ENCODE results near the gene PDE6D.

PDE6D gene

DNA sequence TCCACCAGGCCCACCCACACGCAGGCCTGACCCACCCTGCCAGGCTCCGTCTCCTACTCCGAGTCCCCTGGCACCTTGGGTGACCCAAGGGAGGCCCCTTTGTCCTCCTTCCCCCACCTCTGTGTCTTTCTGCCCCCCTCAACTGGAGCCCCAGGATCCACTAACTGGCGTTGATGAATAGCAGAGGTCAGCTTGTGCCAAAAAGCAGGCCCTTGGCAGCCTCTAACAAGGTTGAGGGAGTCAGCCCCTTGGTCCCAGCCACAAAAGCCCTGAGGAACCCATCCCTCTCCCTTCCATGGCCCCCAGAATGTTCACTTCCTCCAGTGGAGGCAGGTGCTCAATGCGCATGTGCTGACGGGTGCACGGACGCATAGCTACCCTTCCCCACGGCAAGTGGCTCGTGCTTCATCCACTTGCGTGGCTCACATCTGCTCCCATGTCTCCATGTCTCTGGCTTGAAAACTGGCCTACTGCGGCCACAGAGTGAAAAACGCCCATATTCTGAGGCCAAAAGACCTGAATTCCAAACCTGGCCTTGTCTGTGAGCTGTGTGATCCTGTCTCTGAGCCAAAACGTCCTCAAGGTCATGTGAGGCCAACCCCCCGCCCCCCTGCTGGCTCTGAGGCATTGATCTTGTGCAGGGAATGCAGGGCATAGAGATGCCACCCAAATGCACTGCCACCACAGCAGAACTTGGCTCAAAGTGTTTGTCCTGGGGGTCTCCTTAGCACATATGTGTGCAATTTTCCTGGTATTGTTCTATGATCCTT, 91.8 kb downstream of the PDE6D start:
- no peak for ATAC-seq
- TF ChIP-seq, protein P1, sequence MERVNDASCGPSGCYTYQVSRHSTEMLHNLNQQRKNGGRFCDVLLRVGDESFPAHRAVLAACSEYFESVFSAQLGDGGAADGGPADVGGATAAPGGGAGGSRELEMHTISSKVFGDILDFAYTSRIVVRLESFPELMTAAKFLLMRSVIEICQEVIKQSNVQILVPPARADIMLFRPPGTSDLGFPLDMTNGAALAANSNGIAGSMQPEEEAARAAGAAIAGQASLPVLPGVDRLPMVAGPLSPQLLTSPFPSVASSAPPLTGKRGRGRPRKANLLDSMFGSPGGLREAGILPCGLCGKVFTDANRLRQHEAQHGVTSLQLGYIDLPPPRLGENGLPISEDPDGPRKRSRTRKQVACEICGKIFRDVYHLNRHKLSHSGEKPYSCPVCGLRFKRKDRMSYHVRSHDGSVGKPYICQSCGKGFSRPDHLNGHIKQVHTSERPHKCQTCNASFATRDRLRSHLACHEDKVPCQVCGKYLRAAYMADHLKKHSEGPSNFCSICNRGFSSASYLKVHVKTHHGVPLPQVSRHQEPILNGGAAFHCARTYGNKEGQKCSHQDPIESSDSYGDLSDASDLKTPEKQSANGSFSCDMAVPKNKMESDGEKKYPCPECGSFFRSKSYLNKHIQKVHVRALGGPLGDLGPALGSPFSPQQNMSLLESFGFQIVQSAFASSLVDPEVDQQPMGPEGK (CRISPR knock-in tag; IDR thresholded peaks at IDR 0.05; ENCODE audit: borderline replicate concordance): no peak
- TF ChIP-seq ZNF565 (CRISPR knock-in tag; conservative IDR thresholded peaks at IDR 0.05; ENCODE audit: low read depth) (no peak), ZNF8 (CRISPR knock-in tag; IDR thresholded peaks at IDR 0.05) (no peak), ZNF70 (CRISPR knock-in tag; IDR thresholded peaks at IDR 0.05) (no peak)

DNA sequence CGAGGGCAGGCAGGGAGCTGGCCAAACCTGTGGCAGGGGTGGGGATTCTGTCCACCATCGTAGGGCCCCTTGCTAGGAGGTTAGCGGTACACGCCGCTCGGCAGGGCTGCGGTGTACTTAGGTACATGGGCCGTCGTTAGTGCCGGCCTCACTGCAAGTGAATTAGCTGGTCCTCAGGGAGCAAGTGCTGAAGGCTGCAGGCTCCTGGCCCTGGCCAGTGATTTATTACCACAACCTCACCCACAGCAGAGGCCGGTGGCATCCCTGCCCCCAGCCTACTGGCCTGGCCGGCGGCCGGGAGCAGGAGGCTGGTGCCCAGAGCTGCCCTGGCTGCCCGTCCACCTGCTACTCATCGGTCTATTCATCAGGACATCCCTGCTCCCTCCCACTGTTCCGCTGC, 92.4 kb downstream of the PDE6D start:
- TF ChIP-seq CSDC2 (CRISPR knock-in tag; IDR thresholded peaks at IDR 0.05): no peak
- no peak for ATAC-seq

DNA sequence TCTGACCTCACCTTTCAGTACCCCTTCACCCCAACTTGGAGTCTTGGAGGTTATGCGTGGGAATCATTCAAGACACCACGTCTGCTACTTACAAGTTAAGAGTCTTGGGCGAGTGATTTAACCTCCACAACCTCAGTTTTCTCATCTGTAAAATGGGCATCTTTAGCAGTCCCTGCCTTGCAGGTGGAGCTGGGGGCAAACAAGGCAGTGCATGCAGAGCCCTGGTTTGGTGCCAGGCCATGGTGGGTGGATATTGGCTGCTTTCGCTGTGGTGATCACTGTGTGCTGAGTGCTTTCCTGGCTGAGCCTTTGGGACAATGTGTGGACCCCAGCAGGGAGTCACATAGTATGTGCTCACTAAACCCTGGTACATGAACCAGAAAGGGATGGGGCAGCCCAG, 93.1 kb downstream of the PDE6D start:
- TF ChIP-seq ARNTL (CRISPR knock-in tag; IDR thresholded peaks at IDR 0.05; ENCODE audit: borderline replicate concordance, low read depth) (no peak), BACH2 (CRISPR knock-in tag; IDR thresholded peaks at IDR 0.05; ENCODE audit: borderline replicate concordance) (no peak), ZNF8 (CRISPR knock-in tag; IDR thresholded peaks at IDR 0.05) (no peak), TOX (CRISPR knock-in tag; IDR thresholded peaks at IDR 0.05; ENCODE audit: borderline replicate concordance) (no peak), OSR1 (CRISPR knock-in tag; IDR thresholded peaks at IDR 0.05) (no peak)
- TF ChIP-seq, protein P2, sequence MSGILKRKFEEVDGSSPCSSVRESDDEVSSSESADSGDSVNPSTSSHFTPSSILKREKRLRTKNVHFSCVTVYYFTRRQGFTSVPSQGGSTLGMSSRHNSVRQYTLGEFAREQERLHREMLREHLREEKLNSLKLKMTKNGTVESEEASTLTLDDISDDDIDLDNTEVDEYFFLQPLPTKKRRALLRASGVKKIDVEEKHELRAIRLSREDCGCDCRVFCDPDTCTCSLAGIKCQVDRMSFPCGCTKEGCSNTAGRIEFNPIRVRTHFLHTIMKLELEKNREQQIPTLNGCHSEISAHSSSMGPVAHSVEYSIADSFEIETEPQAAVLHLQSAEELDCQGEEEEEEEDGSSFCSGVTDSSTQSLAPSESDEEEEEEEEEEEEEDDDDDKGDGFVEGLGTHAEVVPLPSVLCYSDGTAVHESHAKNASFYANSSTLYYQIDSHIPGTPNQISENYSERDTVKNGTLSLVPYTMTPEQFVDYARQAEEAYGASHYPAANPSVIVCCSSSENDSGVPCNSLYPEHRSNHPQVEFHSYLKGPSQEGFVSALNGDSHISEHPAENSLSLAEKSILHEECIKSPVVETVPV (CRISPR knock-in tag; IDR thresholded peaks at IDR 0.05): no peak
- TF ChIP-seq, protein P3, sequence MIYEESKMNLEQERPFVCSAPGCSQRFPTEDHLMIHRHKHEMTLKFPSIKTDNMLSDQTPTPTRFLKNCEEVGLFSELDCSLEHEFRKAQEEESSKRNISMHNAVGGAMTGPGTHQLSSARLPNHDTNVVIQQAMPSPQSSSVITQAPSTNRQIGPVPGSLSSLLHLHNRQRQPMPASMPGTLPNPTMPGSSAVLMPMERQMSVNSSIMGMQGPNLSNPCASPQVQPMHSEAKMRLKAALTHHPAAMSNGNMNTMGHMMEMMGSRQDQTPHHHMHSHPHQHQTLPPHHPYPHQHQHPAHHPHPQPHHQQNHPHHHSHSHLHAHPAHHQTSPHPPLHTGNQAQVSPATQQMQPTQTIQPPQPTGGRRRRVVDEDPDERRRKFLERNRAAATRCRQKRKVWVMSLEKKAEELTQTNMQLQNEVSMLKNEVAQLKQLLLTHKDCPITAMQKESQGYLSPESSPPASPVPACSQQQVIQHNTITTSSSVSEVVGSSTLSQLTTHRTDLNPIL (CRISPR knock-in tag; IDR thresholded peaks at IDR 0.05; ENCODE audit: low read depth): no peak
- TF ChIP-seq, protein P1 (CRISPR knock-in tag; IDR thresholded peaks at IDR 0.05; ENCODE audit: borderline replicate concordance): no peak
- TF ChIP-seq, protein P4, sequence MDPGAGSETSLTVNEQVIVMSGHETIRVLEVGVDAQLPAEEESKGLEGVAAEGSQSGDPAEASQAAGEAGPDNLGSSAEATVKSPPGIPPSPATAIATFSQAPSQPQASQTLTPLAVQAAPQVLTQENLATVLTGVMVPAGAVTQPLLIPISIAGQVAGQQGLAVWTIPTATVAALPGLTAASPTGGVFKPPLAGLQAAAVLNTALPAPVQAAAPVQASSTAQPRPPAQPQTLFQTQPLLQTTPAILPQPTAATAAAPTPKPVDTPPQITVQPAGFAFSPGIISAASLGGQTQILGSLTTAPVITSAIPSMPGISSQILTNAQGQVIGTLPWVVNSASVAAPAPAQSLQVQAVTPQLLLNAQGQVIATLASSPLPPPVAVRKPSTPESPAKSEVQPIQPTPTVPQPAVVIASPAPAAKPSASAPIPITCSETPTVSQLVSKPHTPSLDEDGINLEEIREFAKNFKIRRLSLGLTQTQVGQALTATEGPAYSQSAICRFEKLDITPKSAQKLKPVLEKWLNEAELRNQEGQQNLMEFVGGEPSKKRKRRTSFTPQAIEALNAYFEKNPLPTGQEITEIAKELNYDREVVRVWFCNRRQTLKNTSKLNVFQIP (CRISPR knock-in tag; IDR thresholded peaks at IDR 0.05; ENCODE audit: borderline replicate concordance, low read depth): no peak
- no peak for ATAC-seq

DNA sequence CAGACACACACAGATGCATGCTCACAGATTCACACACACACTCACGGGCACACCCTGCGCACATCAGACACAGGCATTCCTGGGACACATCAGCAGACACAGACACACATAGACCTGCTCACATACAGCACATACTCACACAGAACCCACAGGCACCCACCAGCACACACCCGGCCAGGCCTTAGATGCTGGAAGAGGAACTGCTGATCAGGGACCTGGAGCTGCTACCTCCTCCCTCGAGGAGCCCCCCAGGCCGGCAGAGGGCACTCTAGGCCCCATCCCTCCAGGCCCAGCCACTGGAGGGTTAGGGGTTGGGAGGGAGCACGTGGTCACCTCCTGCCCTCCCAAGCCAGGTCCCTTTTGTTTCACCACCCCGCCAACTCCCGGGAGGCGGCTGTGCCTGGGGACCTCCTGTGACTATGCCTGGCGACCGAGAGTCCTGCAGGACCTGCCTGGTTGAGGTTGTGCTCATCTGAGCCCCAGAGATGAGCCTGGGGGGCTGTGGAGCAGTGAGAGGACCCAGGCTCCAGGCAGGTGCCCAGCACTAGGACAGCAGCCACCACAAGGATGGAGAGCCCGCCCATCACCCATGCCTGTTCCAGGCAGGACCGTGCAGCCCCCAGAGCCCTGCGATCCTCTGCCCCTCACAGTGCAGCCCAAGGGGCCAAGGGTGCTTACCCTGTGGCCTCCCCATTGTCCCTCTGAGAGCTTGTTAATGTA, 93.8 kb downstream of the PDE6D start:
- ATAC-seq: peak; percentile 89
- TF ChIP-seq RARB (CRISPR knock-in tag; IDR thresholded peaks at IDR 0.05): no peak
- no peak for TF ChIP-seq ESRRG (CRISPR knock-in tag; IDR thresholded peaks at IDR 0.05)
- TF ChIP-seq ZFP3 (CRISPR knock-in tag; IDR thresholded peaks at IDR 0.05): no peak
- TF ChIP-seq, protein P2 (CRISPR knock-in tag; IDR thresholded peaks at IDR 0.05): no peak
- no peak for TF ChIP-seq TOX (CRISPR knock-in tag; IDR thresholded peaks at IDR 0.05; ENCODE audit: borderline replicate concordance)
- no peak for TF ChIP-seq ZNF565 (CRISPR knock-in tag; conservative IDR thresholded peaks at IDR 0.05; ENCODE audit: low read depth)
- TF ChIP-seq PPARA (CRISPR knock-in tag; IDR thresholded peaks at IDR 0.05; ENCODE audit: borderline replicate concordance): no peak
- no peak for TF ChIP-seq ISL1 (CRISPR knock-in tag; IDR thresholded peaks at IDR 0.05)
- TF ChIP-seq CSDC2 (CRISPR knock-in tag; IDR thresholded peaks at IDR 0.05): no peak
- TF ChIP-seq SNAI2 (CRISPR knock-in tag; IDR thresholded peaks at IDR 0.05): no peak
- no peak for TF ChIP-seq GLIS3 (CRISPR knock-in tag; IDR thresholded peaks at IDR 0.05)
- TF ChIP-seq ZFP30 (CRISPR knock-in tag; IDR thresholded peaks at IDR 0.05): no peak
- TF ChIP-seq, protein P1 (CRISPR knock-in tag; IDR thresholded peaks at IDR 0.05; ENCODE audit: borderline replicate concordance): no peak
- no peak for TF ChIP-seq ZC3H10 (CRISPR knock-in tag; IDR thresholded peaks at IDR 0.05)
